Raji (cell line): ENCODE measurements around the gene ERC2.

Source experiments
- POLR2A ChIP-seq: IDR thresholded peaks from 2 replicates; pipeline ENCODE4 v1.6.1; 2011; ENCODE audit warnings: low read depth, low read length, control low read depth; ENCODE audit not compliant: insufficient read depth

Gene ERC2

GRCh38 chr3:55525436-55525835, 942.8 kb downstream of the ERC2 start:
- TF ChIP-seq POLR2A = no peak

- no peak for TF ChIP-seq POLR2A
Observed at GRCh38 chr3:55524565-55525244, 943.6 kb downstream of the ERC2 start.

- no peak for TF ChIP-seq POLR2A
Observed at GRCh38 chr3:55523471-55523870, 944.8 kb downstream of the ERC2 start.

DNA sequence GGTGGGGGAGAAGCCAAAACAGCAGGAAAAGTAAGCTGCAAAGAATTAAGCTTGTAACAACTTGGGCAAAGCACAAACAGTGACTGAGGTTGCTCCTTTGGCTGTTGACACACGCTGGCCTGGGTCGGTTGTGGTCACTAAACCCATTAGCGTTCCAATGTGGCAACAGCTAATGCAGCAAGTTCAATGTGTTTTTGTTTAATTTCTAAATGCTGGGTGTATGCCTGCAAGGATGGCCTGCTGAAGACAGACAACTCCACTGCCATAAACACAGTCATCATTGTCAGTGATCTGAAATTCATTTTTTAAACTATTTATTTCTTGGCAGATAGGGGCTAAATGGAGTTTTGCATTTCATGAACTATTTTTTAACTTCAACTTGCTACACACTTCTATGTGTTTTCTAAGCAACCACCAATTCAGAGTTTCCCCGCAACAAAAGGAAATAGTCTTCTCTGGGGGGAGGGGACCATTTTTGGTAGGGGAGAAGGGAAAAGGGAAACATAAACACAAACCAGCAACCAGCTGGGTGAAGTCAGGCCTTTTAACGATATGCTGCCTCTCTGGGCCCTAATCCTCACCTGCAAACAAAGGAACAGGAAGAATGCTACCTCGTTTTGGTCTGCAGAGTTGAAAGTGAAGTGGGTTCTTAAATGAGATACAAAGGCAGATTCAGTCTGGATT, 946.4 kb downstream of the ERC2 start:
- TF ChIP-seq POLR2A = no peak

DNA sequence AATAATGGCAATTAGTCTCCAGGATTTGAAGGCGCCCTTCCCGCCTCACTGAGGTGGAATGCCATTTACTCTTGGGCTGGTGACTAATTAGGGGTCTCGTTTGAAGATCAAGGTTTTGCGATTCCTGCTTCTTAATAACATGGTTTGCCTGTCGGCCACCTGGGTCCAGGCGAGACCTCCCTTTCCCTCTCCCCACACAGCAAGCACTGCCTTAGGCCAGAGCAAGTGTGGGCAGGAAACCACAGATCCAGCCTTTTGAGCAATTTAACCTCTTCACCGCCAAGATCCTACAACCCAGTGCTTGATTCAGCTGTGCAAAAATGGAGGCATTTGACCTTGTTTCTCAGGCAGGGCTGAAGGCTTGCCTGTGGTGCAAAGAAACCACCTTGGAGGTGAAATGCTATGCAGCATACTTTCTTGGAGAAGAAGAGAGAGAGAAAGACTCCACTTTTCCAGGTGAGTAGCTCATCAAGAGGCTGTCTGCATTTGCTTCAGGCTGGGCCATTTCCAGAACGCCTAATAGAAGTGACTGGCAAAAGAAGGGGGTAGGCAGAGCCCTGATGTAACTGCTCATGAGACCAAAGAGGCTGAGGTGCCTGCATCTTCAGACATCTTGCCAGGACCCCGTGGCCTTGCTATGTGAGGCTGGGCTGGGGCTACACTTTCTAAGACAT, 947.1 kb downstream of the ERC2 start:
- no peak for TF ChIP-seq POLR2A

DNA sequence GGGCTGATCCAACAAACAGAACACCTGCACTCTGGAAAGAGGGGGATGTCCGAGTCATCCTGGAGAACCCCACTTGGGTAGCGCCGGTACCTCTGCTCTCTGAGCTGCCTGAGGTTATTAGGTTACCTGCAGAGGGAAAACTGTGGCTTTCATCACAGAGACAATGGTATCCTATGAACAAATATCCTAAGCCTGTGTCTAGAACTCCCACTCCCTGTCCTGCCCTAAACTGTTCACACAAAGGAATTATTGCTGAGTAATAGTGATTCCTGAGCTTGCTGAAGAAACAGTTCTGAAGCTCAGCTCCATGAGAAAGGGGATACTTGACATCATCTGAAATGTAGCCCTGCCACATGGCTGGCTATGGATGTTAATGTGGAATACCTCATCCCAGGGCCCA, 949.2 kb downstream of the ERC2 start:
- no peak for TF ChIP-seq POLR2A

DNA sequence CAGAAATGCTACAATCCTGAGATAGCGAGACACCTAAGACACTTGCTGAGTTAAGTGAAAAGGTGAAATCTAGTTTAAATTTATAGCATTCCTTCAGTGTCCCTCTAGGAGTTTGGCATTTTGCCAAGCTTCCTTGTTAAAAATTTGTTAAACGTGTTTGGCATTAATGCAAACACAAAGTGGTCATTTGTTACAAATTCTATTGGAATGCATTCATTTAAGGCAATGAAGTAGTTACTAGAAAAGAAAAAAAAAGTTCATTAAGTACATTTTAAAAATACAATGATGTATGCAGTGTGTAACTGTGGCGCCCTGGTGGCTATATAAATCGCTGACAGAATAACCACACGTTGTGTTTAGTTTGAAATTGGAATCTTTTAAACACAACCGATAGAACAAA, 949.8 kb downstream of the ERC2 start:
- no peak for TF ChIP-seq POLR2A

GRCh38 chr3:55516392-55517030, 951.8 kb downstream of the ERC2 start:
- no peak for TF ChIP-seq POLR2A

GRCh38 chr3:55515550-55516246, 952.6 kb downstream of the ERC2 start:
- no peak for TF ChIP-seq POLR2A

GRCh38 chr3:55514962-55515361, 953.3 kb downstream of the ERC2 start:
- no peak for TF ChIP-seq POLR2A

DNA sequence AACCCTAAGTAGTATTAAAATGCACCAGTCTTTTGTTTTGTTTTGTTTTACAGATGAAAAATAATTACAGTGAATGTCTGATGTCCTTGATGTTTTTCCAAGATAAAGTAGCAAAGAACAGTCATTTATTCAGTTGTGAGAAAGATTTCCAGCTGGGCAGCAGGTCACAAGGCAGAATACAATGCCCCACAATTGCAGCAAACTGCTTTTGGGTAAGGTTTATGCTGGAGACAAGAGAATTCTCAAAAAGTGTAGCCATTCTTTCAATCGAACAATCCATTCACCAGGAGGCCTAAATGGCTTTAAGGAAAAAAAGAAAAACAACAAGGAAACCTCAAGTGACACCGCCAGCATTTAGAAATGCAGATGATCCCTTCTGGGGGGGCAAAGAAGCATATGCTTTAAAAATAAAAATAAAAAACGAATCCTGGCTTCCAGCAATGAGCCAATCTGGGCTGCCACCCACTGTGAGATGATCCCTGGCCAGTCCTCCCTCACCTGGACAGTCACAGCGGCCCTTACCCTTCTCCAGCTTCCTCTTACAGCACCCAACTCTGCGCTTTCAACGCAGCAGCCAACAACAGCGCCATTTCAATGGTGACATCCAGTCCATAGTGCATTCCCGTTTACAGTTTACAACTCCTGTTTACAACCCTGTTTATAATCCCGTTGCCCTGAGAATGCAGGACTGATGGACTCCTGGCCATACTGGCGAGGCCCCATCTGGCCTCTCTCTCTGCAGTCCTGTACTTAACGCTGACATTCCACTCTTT, 955.5 kb downstream of the ERC2 start:
- no peak for TF ChIP-seq POLR2A

- no peak for TF ChIP-seq POLR2A
Observed at GRCh38 chr3:55511895-55512570, 956.2 kb downstream of the ERC2 start.

DNA sequence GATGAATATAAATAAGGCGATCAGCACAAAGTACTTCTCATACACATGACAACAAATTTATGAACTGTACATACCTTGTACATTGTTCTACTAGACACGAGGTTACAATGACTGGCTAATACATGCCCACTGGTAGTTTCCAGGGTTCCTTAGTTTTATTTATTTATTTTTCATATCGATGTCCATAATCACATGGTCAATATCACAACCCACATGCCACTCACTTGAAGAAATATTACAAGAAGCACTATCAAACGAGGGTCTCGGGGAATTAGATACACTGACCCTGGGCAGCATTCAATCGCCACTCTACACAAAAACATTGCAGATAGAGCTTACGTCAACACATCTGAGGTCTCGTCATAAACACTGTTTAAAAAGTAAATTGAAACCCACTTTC, 959.9 kb downstream of the ERC2 start:
- TF ChIP-seq POLR2A = no peak

DNA sequence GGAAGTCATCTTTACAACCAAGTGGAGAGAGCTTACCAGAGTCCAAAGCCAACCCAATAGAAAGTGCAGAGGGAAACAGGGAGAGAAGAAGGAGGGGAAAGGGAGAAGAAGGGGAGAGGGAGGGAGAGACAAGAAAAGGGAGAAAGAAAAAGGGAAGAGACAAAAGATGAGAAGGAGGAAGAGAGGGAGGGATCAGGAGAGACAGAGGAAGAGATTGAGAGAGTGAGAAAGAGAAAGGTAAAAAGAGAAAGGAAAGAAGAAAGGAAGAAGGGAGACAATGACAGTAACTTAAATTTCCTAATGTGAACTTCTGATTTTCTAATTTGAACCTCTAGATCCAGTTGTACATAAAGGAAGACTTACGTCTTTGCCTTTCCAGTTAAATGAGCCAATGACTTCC, 960.5 kb downstream of the ERC2 start:
- no peak for TF ChIP-seq POLR2A
